Endothelial cell of umbilical vein (primary cell): ENCODE data around the gene MTG1.

Experiments
- EZH2 ChIP-seq: IDR thresholded peaks from 2 replicates; pipeline ENCODE4 v1.6.1; 2012; ENCODE audit warnings: borderline replicate concordance, low read depth, mild to moderate bottlenecking, moderate library complexity, low read length, inconsistent platforms; ENCODE audit not compliant: severe bottlenecking
- POLR2A ChIP-seq: IDR thresholded peaks from 2 replicates; pipeline ENCODE4 v1.6.1; 2012; ENCODE audit warnings: low read depth, mild to moderate bottlenecking, control low read depth, low read length
- POLR2AphosphoS5 ChIP-seq: IDR thresholded peaks from 2 replicates; pipeline ENCODE4 v1.6.1; 2012; ENCODE audit warnings: low read depth, mild to moderate bottlenecking, control low read depth, low read length, moderate library complexity; ENCODE audit not compliant: insufficient read depth
- TF ChIP-seq, protein P1 (sequence below), 2 donors: IDR thresholded peaks; 1 replicate in 1 of 2; 2 replicates in 1 of 2; pipeline ENCODE4 v1.5.1; 2011; ENCODE audit warnings: low read length in 2 of 2, mild to moderate bottlenecking in 2 of 2, moderate library complexity in 2 of 2, control low read depth in 1 of 2, inconsistent platforms in 1 of 2, low read depth in 1 of 2; ENCODE audit not compliant: insufficient read depth in 1 of 2; ENCODE audit errors: extremely low read depth in 1 of 2

DNA sequence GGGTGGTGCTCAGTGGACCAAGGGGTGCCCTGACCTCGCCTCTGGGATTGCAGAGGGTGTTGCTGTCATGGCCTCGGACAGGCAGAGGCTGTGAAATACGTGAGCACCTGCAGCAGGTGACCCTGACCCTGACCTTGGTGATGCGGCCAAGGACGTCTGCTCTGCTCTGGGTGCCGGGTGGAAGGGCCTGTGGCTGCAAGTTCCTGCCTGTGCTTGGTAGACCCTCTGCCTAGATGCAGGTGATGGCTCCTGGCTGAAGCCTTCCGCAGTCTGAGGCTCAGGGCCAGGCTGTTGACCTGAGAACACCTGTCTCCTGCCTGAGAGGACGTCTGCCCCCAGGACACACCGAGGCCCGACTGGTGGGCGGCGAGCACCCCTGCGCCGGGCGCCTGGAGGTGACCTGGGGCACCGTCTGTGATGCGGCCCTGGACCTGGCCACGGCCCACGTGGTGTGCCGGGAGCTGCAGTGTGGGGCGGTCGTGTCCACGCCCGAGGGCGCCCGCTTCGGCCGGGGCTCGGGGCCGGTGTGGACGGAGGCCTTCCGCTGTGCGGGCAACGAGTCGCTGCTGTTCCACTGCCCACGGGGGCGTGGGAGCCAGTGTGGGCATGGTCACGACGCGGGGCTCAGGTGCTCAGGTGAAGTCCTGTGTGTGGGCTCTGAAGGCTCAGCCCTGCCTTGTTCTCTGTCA, 64.2 kb downstream of the MTG1 start:
- TF ChIP-seq, protein P1, sequence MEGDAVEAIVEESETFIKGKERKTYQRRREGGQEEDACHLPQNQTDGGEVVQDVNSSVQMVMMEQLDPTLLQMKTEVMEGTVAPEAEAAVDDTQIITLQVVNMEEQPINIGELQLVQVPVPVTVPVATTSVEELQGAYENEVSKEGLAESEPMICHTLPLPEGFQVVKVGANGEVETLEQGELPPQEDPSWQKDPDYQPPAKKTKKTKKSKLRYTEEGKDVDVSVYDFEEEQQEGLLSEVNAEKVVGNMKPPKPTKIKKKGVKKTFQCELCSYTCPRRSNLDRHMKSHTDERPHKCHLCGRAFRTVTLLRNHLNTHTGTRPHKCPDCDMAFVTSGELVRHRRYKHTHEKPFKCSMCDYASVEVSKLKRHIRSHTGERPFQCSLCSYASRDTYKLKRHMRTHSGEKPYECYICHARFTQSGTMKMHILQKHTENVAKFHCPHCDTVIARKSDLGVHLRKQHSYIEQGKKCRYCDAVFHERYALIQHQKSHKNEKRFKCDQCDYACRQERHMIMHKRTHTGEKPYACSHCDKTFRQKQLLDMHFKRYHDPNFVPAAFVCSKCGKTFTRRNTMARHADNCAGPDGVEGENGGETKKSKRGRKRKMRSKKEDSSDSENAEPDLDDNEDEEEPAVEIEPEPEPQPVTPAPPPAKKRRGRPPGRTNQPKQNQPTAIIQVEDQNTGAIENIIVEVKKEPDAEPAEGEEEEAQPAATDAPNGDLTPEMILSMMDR (IDR thresholded peaks at IDR 0.05; ENCODE audit: extremely low read depth in 1 of 2, insufficient read depth in 1 of 2, low read depth in 1 of 2, low read length in 2 of 2): no peak
- TF ChIP-seq EZH2 (no peak), POLR2AphosphoS5 (no peak), POLR2A (no peak)
